Dermis blood vessel endothelial cell (primary cell): Measurements from ENCODE around the gene IGF2BP2. TPM values are rescaled to one million over a fixed set of nuclear protein-coding genes. Genes with fewer than 3 reads are reported as not detected.

Experiments
- DNase-seq: peaks from one replicate; pipeline ENCODE4 v3.0.0; 2010
- total RNA-seq: library from RNA; depleted of rRNA; stranded (reverse); fragments of >200 nt; gene quantifications from 2 replicates; pipeline ENCODE4 v1.2.3, GENCODE V29; 2014

IGF2BP2 gene
- total RNA-seq, 1 donor from 2014 or later: 30.0 TPM

GRCh38 chr3:185732782-185733181, 92.1 kb downstream of the IGF2BP2 start:
- peak; percentile 94 for DNase-seq

- no peak for DNase-seq
Observed at GRCh38 chr3:185730550-185730949, 94.3 kb downstream of the IGF2BP2 start.

- DNase-seq: peak; percentile 82
Observed at GRCh38 chr3:185729337-185730055, 95.3 kb downstream of the IGF2BP2 start.

GRCh38 chr3:185728630-185729336, 96.1 kb downstream of the IGF2BP2 start:
- DNase-seq: peak; percentile 60

GRCh38 chr3:185727873-185728272, 97.0 kb downstream of the IGF2BP2 start:
- DNase-seq: no peak

- DNase-seq: no peak
Observed at GRCh38 chr3:185726254-185726967, 98.4 kb downstream of the IGF2BP2 start.

GRCh38 chr3:185724761-185725160, 100.1 kb downstream of the IGF2BP2 start:
- no peak for DNase-seq

- DNase-seq: no peak
Observed at GRCh38 chr3:185724251-185724650, 100.6 kb downstream of the IGF2BP2 start.

GRCh38 chr3:185722881-185723280, 102.0 kb downstream of the IGF2BP2 start:
- DNase-seq: no peak

- no peak for DNase-seq
Observed at GRCh38 chr3:185721970-185722369, 102.9 kb downstream of the IGF2BP2 start.

- peak; percentile 76 for DNase-seq
Observed at GRCh38 chr3:185720326-185720725, 104.5 kb downstream of the IGF2BP2 start.

GRCh38 chr3:185718736-185719593, 105.9 kb downstream of the IGF2BP2 start:
- DNase-seq: no peak

GRCh38 chr3:185717627-185718402, 107.0 kb downstream of the IGF2BP2 start:
- DNase-seq: no peak

- DNase-seq: no peak
Observed at GRCh38 chr3:185717121-185717520, 107.7 kb downstream of the IGF2BP2 start.

- DNase-seq: peak; percentile 69
Observed at GRCh38 chr3:185716436-185717108, 108.3 kb downstream of the IGF2BP2 start.

GRCh38 chr3:185715091-185715490, 109.8 kb downstream of the IGF2BP2 start:
- DNase-seq: peak; percentile 68

- DNase-seq: no peak
Observed at GRCh38 chr3:185714085-185714484, 110.8 kb downstream of the IGF2BP2 start.

GRCh38 chr3:185713015-185713414, 111.8 kb downstream of the IGF2BP2 start:
- DNase-seq: no peak

GRCh38 chr3:185712337-185712736, 112.5 kb downstream of the IGF2BP2 start:
- DNase-seq: no peak

GRCh38 chr3:185711255-185711870, 113.5 kb downstream of the IGF2BP2 start:
- DNase-seq: peak; percentile 75
